GM21390 (cell line): ENCODE measurements around the gene MYLK.
"Not testable (repeated sequence)": the region's sequence is repeated elsewhere in the genome, so short reads cannot be mapped to it uniquely, and the experiment has no call there.

Source experiments
- ATAC-seq: cut with Tn5 transposase; IDR thresholded peaks from one replicate; pipeline ENCODE4 v1.9.1; 2021; ENCODE audit not compliant: unreplicated experiment

The MYLK gene, protein sequence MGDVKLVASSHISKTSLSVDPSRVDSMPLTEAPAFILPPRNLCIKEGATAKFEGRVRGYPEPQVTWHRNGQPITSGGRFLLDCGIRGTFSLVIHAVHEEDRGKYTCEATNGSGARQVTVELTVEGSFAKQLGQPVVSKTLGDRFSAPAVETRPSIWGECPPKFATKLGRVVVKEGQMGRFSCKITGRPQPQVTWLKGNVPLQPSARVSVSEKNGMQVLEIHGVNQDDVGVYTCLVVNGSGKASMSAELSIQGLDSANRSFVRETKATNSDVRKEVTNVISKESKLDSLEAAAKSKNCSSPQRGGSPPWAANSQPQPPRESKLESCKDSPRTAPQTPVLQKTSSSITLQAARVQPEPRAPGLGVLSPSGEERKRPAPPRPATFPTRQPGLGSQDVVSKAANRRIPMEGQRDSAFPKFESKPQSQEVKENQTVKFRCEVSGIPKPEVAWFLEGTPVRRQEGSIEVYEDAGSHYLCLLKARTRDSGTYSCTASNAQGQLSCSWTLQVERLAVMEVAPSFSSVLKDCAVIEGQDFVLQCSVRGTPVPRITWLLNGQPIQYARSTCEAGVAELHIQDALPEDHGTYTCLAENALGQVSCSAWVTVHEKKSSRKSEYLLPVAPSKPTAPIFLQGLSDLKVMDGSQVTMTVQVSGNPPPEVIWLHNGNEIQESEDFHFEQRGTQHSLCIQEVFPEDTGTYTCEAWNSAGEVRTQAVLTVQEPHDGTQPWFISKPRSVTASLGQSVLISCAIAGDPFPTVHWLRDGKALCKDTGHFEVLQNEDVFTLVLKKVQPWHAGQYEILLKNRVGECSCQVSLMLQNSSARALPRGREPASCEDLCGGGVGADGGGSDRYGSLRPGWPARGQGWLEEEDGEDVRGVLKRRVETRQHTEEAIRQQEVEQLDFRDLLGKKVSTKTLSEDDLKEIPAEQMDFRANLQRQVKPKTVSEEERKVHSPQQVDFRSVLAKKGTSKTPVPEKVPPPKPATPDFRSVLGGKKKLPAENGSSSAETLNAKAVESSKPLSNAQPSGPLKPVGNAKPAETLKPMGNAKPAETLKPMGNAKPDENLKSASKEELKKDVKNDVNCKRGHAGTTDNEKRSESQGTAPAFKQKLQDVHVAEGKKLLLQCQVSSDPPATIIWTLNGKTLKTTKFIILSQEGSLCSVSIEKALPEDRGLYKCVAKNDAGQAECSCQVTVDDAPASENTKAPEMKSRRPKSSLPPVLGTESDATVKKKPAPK (N-terminal part only)

DNA sequence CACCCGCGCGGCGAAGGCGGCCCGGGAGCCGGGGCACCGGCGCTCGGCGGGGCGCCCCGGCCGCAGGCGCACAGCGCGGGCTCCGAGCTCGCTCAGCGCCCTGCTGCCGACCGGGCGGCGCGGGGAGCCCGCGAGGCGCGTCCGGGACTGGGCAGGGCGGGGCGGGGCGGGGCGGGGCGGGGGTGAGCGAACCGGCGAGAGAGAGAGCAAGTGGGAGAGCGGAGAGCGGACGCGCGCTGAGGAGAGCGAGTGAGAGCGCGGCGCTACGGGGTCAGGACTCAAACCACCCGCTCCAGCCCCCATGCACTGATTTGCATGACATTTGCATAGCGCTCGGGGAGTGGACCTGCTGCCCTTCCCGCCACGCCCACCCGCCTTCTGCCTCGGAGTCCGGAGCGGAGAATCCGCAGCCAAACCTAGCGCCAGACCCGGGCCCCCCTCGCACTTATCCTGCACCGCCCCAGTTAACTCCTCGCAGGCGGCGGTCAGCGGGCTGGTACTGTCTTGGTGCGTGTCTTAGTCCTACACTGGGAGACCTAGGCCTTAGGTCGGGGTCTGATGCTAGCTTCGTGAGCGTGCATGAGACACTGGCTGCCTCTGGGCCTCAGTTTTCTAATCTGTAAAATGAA is at the start of gene MYLK:
Gene MYLK (minus strand): TSS at position 130 of the 629 bp plus-strand sequence. CDS start 90,491 bp downstream, outside the sequence.
- ATAC-seq, result peak; percentile 81

DNA sequence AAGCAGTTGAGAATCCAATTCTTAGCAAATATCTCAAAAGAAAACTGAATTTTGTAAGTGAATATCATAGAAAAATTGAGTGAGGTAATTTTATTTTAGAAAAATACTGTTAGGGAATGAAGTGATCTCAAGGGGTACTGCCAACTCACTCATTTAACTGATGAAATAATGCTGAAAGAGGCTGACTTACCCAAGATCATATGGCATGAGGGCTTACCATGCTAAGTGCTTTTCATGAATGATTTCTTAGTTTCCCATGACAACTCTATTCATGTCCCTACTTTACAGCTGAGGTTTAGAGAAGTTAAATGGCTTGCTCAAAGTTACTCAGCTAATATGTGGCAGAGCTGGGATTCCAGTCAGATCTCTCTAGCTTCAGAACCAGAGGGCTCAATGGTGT is 46.3 kb upstream of the MYLK start:
- no peak for ATAC-seq

DNA sequence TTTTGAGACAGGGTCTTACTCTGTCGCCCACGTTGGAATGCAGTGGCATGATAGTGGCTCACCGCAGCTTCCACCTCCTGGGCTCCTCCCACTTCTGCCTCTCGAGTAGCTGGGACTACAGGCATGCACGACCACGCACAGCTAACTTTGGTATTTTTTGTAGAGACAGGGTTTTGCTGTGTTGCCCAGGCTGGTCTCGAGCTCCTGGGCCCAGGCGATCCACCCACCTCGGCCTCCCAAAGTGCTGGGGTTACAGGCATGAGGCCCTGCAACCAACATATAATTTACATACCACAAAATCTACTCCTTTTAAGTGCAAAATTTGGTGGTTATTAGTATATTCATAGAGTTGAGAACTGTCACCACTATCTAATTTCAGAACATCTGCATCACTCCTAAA is 45.2 kb upstream of the MYLK start:
- no peak for ATAC-seq

DNA sequence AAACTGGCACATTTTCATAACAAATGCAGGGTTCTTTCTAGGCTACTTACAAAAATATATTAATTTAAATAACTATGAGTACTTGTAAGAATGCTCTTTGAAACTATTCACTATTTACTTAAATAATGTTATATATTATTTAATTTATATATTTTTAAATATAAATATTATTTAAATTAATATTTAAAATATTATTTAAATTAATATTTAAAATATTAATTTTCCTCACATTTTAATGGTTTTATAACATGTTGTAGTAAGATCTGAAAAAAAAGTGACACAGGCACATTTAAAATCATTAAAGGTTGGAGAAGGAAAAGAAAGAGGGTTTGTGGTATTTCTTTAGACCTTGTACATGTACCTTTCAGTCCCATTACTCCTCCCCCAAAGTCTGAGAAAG is 42.3 kb upstream of the MYLK start:
- ATAC-seq, result no peak

DNA sequence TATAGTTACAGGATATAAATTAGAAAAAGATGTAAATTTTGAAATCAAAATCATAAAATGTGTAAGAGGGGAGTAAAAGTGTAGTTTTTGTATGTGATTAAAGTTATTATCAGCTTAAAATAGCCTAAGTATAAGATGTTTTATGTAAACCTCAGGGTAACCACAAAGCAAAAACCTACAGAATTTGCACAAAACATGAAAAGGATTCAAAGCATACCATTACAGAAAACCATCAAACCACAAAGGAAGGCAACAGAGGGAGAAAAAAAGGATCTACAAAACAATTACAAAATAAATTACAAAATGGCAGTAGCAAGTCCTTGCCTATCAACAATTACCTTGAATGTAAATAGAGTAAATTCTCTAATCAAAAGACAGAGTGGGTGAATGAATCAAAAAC is 36.7 kb upstream of the MYLK start:
- no peak for ATAC-seq

DNA sequence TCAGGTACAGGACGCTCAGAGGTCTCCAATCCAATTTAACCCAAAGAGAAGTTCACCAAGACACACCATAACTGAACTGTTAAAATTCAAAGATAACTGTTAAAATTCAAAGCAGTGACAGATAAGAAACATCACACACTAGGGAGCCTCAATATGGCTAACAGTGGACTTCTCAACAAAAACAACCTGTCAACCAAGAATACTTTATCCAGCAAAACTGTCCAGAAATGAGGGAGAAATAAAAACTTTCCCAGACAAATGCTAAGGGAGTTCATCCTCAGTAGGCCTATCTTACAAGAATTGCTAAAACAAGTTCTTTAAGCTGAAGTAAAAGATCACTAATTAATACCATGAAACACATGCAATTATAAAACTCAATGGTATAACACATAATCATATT is 36.3 kb upstream of the MYLK start:
- ATAC-seq, result no peak

DNA sequence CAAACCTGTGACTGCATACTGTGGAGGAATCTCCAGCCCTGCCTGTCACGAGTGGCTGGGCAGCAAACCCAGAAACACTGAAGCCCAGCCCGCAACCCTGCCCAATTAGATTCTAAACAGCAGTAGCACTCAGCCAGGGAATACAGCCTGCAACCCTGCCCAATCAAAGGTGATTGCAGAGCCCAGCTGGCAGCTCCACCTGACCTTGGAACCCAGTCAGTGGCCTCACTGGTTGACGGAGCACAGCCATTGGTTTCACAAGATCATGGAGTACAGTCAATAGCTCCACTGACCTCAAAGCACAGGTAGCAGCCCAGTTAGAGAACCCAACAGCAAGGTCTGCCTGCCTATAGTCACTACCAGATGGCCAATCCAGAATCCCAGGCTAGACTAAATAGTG is 35.2 kb upstream of the MYLK start:
- ATAC-seq, result no peak

DNA sequence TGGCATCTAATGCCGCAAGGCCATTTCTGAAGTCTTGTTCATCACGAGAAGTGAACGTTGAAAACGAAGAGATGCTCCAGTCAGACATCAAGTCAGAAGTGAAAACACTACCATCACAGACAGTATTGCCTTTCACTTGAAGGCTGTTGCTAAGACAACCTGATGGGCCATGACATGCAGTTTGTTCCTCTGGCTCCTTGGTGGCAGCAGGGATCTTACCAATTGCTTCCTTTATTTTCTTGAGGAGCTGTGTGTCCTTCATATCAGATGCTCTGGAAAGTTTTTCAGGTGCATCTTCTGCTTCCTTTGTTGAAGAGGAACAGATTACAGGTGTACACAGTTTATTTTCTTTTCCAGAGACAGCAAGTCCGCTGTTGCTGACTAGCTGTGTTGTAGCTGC is 30.7 kb upstream of the MYLK start:
- ATAC-seq, result no peak

DNA sequence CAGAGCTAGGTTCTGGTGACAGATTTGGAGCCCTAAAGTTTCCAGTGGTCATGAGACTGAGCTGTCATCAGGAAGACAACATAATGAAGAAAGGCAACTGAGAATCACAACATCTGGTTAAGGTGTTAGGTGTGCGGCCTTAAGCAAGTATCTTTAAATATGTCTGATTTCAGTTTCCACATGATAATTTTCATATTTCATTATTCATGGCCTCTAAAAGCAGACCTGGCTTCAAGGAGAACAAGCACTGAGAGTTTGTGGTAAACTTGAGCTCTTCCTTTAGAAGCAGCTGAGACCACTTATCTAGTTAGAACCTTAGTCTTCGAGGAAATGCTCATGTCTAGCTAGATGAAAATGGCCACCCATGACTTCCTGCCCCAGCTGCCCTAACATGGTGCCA is 25.7 kb upstream of the MYLK start:
- ATAC-seq, result peak; percentile 89

DNA sequence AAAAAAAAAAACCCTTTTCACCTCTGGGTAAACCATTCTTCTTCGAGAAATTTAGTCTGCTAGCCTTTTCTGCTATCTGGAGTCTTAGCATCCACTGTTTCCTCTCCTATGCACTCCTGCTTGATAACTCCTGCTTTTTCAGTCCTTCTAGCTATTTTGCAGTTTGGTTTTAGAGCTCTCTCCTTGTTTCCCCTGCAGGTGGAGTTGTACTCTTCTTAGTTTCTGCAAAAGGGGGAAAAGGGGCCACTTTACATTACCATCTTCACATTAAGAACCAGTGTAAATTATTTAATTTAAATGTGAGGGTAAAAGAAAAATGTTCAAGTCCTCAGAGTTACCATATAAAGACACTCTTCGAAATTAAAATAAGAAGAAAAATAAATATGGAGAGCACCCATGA is 23.6 kb upstream of the MYLK start:
- ATAC-seq, result no peak

DNA sequence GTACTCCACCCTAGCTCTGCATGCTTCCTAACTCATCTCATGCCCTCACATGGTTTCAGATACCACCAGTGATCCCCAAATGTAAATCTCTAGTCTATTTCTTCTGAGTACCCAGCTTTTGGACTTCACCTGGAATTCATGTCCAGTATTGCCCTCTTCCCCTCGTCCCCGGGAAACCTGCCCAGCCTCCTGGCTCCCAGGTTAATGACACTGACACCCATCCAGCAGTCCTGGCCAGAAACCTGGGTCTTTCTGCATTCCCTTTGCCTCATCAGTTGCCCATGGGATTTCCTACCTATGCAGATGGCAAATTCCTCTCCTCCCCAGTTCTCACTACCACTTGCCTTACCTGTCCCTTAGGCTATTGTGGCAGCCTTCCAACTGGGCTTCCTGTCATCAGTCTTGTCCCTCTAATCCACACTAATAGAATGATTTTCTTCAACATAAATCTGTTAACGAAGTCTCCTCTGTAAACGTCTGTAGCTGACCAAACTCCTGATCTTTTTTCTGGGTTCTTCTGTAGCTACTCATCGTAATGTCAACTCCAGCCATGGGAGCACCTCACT is 15.3 kb upstream of the MYLK start:
- no peak for ATAC-seq

DNA sequence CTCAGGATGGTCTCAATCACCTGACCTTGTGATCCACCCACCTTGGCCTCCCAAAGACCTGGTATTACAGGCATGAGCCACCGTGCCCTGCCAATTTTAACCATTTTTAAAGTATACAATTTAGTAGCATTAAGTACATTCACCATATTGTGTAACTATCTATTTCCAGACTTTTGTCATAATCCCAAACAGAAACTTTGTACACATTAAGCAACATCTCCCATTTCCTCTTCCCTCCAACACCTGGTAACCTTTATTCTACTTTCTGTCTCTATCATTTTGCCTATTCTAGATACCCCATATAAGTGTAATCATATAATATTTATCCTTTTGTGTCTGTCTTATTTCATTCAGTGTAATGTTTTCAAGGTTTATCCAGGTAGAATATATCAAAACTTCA is 8.9 kb upstream of the MYLK start:
- no peak for ATAC-seq

DNA sequence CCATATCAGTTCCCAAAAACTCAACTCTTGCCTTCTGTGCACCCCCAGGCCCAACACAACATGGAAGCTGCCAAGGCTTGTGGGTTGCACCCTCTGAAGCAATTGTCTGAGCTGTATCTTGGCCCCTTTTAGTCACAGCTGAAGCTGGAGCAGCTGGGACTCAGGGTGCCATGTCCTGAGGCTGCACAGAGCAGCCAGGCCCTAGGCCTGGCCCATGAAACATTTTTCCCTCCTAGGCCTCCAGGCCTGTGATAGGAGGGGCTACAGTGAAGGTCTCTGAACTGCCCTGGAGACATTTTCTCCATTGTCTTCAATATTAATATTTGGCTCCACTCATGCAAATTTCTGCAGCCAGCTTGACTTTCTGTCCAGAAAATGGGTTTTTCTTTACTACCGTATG is 8.1 kb upstream of the MYLK start:
- no peak for ATAC-seq

DNA sequence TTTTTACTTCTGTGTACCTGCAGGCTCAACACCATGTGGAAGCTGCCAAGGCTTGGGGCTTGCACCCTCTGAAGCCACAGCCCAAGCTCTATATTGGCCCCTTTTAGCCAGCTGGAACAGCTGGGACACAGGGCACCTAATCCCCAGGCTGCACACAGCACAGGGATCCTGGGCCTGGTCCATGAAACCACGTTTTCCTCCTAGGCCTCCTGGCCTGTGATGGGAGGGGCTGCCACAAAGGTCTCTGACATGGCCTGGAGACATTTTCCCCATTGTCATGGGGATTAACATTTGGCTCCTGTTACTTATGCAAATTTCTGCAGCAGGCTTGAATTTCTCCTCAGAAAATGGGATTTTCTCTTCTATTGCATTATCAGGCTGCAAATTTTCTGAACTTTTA is 6.9 kb upstream of the MYLK start:
- not testable (repeated sequence) for ATAC-seq

DNA sequence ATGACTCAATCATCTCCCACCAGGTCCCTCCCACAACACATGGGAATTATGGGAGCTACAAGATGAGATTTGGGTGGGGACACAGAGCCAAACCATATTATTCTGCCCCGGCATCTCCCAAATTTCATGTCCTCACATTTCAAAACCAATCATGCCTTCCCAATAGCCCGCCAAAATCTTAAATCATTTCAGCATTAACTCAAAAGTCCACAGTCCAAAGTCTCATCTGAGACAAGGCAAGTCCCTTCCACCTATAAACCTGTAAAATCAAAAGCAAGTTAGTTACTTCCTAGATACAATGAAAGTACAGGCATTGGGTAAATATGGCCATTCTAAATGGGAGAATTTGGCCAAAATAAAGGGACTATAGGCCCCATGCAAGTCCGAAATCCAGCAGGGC is 6.0 kb upstream of the MYLK start:
- not testable (repeated sequence) for ATAC-seq

DNA sequence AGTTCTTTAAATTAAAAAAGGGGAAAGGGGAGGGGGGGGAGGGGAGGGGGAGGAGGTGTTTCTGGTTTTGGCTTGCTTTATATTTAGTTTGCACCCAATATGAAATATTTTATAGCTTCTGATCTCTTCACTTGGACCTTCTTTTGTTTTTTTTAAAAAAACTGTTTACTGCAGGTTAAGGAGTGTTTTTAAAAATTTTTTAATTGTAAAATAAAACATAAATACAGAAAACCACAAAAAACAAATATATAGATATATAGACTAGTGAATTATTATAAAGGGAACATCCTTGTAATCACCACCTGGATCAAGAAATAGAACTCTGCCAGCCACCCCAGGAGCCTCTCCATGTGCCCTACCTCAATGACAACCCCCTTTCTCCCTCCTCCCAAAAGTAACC is 861 bp upstream of the MYLK start:
- ATAC-seq, result no peak

DNA sequence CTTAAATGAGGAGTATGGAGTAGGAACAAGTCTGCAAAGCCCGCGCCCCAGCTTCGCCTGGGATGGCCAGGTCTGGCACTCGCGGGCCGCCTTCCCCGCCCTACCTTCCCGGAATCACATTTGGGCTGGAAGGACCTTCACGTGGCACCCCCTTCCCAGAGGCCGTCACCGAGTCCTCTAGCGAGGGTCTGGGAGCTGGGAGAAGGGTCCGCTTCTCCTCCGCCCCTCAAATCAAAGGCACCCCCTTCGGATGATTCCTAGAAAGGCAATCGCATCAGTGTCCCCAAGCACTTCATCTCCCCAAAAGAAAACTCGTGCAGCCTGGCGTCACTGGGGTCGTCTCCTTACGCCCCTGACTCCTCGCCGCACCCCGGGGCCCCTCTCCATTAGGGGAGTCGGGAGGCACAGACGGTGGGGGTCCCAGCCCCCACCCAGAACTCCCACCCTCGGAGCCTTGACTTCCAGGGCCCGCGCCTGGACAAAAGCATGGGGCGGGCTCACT is 380 bp downstream of the MYLK start:
- ATAC-seq, result no peak

DNA sequence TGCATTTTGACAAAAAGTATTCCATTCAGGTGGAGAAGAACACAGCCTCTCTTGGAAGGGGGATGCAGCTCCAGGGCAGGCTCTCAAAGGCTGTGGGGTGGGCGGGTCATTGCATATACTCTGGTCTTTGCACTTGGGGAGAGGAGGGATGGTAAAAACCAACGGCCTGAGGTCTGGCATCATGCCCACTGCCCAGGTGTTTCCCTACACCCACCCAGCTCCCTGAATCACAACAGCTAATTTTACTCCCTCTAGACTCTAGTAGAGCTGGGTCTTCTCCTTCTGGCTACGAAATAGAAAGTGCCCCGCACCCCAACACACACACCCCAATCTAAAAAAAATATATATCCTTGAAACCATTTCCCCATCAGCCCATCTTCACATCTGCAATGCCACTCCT is 1.0 kb downstream of the MYLK start:
- ATAC-seq, result no peak

DNA sequence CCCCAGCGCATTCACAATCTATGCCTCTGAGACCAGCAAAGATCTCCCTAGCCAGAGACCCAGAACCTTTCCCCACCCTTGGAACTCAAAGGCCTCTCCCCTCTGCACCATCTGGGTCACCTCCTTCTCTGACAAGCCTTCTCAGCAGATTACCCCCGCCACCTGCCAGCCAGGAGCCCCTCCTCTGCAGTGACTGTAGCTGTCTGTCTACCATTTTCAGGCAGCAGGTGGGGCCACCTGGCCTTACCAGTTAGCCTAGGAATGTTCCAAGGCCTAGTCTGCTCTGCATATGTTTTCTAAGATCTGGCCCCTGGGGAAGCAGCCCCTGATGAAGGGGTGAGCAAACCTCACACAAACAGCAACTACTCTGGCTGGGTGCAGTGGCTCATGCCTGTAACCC is 2.4 kb downstream of the MYLK start:
- no peak for ATAC-seq

DNA sequence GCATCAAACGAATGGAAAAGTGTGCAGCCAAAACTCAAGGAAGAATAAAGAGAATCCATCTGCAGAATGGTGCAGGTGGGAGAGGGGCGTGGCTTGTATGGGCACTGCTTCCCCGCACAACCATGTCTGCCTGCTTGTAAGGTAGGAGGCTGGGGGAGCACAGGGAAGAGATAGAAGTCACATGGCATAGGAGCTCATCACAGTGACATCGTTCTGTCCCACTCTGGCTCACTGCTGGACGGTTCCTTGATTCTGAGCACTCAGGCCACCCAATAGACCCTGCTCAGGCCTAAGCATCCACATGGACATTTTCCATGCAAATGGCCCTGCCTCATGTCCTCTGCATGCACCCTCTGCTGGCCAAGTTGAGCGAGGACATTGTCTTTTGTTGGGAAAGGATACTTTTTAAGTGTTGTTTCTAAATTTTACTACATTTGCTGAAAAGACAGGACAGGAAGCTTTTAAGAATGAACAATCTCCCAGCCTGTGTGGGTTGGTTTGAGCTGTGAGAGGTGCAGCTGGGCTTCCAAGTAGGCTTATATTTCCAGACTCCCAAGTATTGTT is 3.1 kb downstream of the MYLK start:
- no peak for ATAC-seq
